GM12892 (cell line): ENCODE data around the gene IFITM1.

Experiments
- POLR2A ChIP-seq: IDR thresholded peaks from 2 replicates; pipeline ENCODE4 v1.6.1; 2011; ENCODE audit warnings: low read depth, low read length, control low read depth
- POLR2AphosphoS5 ChIP-seq: IDR thresholded peaks from 2 replicates; pipeline ENCODE4 v1.6.1; 2011; ENCODE audit warnings: low read depth, low read length, control low read depth

GRCh38 chr11:288478-289397 is 25.1 kb upstream of the IFITM1 start, which contains the start of gene PGGHG:
- TF ChIP-seq POLR2AphosphoS5 (no peak), POLR2A (no peak)
